ENCODE measurements around the gene SHANK2.

- TF ChIP-seq CTCF (IDR thresholded peaks at IDR 0.05; ENCODE audit: borderline replicate concordance, extremely low read depth, low read length, poor library complexity, severe bottlenecking) (no peak), EZH2 (IDR thresholded peaks at IDR 0.05; ENCODE audit: borderline replicate concordance, low read depth, low read length, severe bottlenecking) (no peak)
Observed at GRCh38 chr11:71284525-71285092, 32.2 kb upstream of the SHANK2 start.

Data from DND-41 (cell line).